GM20000 (cell line): ENCODE measurements around the gene SERPINA4.

Source experiments
- DNase-seq: peaks from one replicate; pipeline ENCODE4 v3.0.0; 2012; ENCODE audit warnings: low spot score
- TF ChIP-seq, protein P1 (sequence below): IDR thresholded peaks from 2 replicates; pipeline ENCODE4 v1.5.1; 2012; ENCODE audit warnings: mild to moderate bottlenecking, control low read depth; ENCODE audit errors: extremely low read depth, missing control alignments

Gene SERPINA4

GRCh38 chr14:94570002-94570400, 8.8 kb downstream of the SERPINA4 start:
- TF ChIP-seq, protein P1, sequence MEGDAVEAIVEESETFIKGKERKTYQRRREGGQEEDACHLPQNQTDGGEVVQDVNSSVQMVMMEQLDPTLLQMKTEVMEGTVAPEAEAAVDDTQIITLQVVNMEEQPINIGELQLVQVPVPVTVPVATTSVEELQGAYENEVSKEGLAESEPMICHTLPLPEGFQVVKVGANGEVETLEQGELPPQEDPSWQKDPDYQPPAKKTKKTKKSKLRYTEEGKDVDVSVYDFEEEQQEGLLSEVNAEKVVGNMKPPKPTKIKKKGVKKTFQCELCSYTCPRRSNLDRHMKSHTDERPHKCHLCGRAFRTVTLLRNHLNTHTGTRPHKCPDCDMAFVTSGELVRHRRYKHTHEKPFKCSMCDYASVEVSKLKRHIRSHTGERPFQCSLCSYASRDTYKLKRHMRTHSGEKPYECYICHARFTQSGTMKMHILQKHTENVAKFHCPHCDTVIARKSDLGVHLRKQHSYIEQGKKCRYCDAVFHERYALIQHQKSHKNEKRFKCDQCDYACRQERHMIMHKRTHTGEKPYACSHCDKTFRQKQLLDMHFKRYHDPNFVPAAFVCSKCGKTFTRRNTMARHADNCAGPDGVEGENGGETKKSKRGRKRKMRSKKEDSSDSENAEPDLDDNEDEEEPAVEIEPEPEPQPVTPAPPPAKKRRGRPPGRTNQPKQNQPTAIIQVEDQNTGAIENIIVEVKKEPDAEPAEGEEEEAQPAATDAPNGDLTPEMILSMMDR, result no peak
- DNase-seq, result no peak

- TF ChIP-seq, protein P1, result no peak
- DNase-seq, result no peak
Observed at GRCh38 chr14:94570440-94570839, 9.2 kb downstream of the SERPINA4 start.

- DNase-seq, result no peak
- TF ChIP-seq, protein P1, result no peak
Observed at GRCh38 chr14:94571395-94571794, 10.2 kb downstream of the SERPINA4 start.

GRCh38 chr14:94571950-94572349, 10.7 kb downstream of the SERPINA4 start:
- TF ChIP-seq, protein P1, result no peak
- DNase-seq, result no peak

DNA sequence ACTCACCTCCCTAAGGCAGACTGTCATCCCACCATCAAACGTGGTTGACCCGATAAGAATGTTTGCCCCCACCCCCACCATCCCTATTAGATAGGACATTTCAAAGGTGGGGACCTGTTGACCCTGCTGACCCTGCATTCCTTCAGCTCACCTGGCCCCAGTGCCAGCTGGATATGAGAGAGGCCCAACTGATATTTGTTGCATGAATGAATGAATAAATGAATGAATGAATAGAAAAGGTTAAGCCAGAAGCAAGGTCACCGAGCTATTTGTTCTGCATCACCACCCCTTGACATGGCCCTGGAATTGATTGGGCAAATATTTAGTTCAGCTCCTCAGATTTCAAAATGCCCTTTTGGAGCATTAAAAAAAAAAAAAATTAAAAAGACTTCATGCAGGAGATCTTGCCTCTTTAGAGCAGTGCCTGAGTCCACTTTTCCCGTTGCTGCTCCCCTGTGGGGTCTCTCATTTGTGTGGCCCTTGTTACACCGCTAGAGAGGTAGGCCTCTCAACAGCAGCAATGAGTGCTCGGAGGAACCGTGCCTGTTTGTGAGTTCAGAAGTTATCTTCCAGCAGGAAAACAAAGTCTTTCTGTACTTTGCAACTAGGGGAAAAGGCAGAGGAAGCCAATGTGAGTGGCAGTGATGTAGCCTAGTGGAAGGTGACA, 11.5 kb downstream of the SERPINA4 start:
- TF ChIP-seq, protein P1, result no peak
- no peak for DNase-seq

DNA sequence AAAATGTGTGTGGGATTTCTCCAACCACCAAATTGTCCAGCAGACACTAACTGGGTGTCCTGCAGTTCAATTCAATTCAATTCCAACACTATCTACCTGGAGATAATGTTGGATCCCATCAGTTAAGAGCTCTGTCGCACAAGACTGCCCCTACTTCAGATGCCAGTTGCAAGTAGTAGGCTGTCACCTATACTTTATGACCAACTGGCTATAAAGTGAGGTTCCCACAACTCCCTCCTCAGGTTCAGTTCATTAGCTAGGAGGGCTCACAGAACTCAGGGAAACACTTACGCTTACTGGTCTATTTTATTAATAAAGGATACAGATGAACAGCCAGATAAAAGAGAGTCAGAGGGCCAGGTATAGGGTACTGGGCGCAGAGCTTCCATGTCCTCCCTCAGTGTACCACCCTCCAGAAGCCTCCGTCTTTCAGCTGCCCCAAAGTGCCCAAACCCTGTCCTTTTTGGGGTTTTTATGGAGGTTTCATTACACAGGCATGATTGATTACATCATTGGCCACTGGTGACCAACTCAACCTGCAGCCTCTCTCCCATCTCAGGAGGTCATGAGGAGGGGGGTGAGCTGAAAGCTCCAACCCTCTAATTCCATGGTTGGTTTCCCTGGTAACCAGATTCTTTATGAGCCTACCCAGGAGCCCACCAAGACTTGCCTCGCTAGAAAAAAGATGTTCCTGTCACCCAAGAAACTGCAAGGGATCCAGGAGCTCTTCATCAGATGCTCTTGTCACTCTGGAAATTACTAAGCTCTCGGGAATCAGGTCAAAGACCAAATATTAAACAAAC, 12.4 kb downstream of the SERPINA4 start:
- TF ChIP-seq, protein P1, result no peak
- no peak for DNase-seq

- TF ChIP-seq, protein P1, result no peak
- DNase-seq, result no peak
Observed at GRCh38 chr14:94574336-94574735, 13.1 kb downstream of the SERPINA4 start.
